Glomerular visceral epithelial cell (primary cell): ENCODE measurements around the gene LRRC26.

Experiments used
- DNase-seq: peaks from one replicate; pipeline ENCODE4 v3.0.0-alpha.2; 2016; ENCODE audit errors: extremely low spot score

LRRC26 gene

GRCh38 chr9:137167747-137168572 is 1.9 kb downstream of the LRRC26 start:
- DNase-seq, result no peak

DNA sequence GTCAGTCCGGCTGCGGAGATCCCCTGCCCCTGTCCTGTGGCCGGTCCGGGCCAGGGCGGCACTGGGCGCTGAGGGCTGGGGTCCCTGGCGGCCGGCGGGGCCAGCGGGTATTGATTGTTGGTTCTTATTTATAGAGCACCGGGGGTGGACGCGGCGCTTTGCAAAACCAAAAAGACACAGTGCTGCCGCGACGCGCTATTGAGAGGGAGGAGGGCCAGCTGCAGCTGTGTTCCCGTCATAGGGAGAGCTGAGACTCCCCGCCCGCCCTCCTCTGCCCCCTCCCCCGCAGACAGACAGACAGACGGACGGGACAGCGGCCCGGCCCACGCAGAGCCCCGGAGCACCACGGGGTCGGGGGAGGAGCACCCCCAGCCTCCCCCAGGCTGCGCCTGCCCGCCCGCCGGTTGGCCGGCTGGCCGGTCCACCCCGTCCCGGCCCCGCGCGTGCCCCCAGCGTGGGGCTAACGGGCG is 2.5 kb downstream of the LRRC26 start:
- no peak for DNase-seq

- no peak for DNase-seq
Observed at GRCh38 chr9:137166380-137167229, 3.2 kb downstream of the LRRC26 start.

GRCh38 chr9:137165250-137165836 is 4.5 kb downstream of the LRRC26 start:
- no peak for DNase-seq

DNA sequence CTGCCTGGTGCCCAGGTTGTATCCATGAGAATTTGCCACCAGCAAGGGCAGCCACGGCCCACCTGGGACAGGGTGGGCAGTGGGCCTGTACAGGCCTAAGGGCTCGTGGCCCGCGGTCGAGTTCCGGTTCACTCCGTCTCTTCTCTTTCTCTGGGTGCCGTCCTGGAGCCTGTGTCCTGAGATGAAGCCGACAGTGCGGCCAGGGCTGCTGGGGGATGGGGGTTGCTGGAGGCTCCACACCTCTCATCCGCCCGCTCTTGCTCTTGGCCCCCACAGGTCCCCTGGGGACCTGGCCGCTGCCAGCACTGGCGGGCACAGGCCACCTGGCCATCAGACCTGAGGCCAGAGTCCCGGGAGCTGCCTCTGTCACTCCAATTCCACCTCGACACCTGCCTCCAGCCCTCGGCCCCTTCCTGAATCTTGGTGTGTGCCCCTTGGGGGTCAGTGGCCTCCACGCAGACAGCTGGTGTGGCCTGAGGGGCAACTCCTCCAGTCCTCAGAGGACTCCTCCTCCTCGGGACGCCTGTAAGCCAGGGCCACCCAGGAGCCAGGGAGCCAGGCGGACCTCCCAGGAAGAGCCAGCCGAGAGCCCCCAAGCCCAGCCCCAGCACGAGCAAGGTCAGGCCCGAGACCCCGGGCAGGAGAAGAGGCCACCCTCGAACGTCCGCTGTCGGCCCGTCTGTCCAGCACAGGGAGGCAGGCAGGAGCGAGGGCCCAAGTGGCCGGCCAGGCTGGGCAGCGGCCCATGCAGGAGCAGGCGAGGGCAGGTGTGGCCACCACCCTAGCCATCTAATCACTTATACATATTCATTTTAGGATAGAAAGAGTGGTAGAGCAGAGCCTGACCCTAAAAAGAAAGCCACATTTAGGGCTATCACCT is 5.2 kb downstream of the LRRC26 start:
- no peak for DNase-seq

DNA sequence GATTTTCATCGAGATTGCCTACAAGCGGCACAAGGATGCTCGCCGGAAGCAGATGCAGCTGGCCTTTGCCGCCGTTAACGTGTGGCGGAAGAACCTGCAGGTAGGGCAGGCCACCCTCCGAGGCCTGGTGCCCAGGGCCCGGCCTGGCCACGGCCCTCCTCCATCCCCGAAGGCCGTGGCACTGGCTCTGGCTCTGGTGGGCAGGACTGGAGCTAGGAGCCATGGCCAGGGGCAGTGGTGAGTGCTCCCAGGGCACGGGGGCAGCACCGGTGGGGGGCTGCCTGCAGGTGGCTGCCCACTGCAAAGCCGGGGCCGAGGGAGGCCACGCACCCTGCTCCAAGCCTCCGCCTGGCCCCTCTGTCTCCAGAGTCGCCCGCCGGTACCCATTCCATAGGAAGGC is 6.0 kb downstream of the LRRC26 start:
- DNase-seq, result no peak

- no peak for DNase-seq
Observed at GRCh38 chr9:137163365-137163715, 6.5 kb downstream of the LRRC26 start.

DNA sequence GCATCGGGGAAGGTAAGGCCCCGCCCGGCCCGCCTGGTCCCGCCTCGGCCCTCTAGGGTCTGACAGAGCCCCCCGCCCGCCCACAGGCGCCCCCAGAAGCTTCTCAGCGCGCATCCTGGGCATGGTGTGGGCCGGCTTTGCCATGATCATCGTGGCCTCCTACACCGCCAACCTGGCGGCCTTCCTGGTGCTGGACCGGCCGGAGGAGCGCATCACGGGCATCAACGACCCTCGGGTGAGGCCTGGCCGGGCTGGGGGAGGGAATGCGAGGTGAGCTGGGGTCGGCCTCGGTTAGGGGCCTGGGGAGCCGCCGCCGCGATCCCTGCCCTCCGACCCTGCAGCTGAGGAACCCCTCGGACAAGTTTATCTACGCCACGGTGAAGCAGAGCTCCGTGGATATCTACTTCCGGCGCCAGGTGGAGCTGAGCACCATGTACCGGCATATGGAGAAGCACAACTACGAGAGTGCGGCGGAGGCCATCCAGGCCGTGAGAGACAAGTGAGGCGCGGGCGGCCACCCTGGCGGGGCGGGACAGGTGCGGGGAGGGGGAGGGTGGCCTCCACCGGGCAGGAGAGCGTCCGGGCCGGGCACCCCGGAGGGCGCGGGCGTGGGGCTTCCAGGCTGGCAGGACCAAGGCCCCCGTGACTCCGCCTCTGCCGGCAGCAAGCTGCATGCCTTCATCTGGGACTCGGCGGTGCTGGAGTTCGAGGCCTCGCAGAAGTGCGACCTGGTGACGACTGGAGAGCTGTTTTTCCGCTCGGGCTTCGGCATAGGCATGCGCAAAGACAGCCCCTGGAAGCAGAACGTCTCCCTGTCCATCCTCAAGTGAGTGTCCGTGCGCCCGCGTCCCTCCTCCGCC is 7.1 kb downstream of the LRRC26 start:
- DNase-seq, result no peak

DNA sequence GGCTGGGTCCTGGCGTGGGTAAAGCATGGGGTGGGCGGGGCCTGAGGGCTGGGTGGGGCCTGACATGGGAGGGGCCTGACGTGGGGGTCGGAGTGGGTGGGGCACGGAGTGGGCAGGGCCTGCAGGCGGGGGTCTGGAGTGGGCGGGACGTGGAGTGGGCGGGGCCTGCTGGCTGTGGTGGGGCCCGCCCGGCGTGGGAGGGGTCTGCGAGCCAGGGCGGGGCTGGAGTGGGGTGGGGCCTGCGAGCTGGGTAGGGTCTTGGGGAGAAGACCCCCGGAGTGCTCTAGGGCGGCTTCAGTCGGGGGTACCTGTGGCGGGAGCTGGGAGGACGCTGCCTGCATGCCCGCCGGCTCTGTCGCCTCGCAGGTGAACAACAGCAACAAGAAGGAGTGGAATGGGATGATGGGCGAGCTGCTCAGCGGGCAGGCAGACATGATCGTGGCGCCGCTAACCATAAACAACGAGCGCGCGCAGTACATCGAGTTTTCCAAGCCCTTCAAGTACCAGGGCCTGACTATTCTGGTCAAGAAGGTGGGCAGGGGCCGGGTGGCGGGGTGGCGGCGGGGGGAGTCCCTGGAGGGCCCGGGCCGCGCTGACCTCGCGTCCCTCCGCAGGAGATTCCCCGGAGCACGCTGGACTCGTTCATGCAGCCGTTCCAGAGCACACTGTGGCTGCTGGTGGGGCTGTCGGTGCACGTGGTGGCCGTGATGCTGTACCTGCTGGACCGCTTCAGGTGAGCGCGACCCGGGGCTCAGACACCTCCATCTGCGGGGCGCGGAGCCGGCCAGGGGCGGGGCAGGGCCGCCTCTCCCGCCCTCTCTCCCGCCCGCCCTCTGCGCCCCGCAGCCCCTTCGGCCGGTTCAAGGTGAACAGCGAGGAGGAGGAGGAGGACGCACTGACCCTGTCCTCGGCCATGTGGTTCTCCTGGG is 8.0 kb downstream of the LRRC26 start:
- no peak for DNase-seq

- DNase-seq, result no peak
Observed at GRCh38 chr9:137160716-137161557, 8.9 kb downstream of the LRRC26 start.

- DNase-seq, result no peak
Observed at GRCh38 chr9:137160054-137160425, 9.8 kb downstream of the LRRC26 start.

- DNase-seq, result no peak
Observed at GRCh38 chr9:137159105-137160053, 10.5 kb downstream of the LRRC26 start.

DNA sequence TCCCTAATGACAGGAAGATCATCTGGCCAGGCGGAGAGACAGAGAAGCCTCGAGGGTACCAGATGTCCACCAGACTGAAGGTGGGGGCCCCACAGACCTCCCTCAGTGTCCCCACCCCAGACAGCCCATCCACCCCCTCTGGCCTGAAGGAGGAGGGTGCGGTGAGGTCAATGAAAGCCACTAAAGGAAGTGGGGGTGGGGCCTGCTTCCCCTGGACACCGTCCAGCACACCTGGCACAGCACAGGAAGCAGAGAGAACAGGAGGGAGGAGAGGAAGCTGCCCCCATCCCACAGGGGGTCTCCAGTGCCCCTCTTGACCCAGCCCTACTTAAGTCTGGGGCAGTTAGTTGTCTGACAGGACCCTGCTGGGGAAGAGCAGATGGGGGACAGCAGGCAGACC is 11.2 kb downstream of the LRRC26 start:
- no peak for DNase-seq

DNA sequence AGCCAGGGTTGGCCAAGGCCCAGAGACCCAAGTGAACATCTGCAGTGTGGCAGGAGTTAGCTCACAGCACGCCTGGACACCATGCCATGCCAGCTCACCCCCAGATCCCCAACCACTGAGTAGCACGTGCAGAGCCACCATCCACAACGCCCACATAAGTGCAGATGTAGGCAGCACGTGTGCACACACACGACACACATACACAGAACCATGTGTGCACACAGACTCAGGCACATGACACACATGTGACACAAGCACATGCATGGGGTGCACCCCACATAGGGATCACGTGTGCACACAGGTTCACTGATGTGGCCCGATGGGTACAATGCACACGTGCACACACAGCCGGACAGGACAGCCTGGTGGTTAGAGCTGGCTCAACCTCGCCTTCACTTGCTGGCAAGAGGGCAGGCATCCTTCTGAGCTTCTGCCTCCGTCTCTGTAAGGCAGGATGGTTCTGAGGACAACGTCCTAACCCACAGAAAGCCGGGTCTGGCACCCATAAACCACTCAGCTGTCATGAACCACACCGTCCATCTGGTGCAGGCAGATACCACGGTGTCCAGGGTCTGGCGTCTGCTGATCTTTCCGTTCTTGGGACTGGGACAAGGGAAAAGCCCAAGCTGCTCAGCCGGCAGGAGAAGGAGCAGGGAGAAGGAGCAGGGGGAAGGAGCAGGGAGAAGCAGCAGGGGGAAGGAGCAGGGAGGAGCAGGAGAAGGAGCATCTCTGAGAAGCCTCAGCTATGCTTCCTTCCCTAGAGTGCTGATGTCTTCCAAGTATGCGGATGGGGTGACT is 12.0 kb downstream of the LRRC26 start:
- DNase-seq, result no peak

DNA sequence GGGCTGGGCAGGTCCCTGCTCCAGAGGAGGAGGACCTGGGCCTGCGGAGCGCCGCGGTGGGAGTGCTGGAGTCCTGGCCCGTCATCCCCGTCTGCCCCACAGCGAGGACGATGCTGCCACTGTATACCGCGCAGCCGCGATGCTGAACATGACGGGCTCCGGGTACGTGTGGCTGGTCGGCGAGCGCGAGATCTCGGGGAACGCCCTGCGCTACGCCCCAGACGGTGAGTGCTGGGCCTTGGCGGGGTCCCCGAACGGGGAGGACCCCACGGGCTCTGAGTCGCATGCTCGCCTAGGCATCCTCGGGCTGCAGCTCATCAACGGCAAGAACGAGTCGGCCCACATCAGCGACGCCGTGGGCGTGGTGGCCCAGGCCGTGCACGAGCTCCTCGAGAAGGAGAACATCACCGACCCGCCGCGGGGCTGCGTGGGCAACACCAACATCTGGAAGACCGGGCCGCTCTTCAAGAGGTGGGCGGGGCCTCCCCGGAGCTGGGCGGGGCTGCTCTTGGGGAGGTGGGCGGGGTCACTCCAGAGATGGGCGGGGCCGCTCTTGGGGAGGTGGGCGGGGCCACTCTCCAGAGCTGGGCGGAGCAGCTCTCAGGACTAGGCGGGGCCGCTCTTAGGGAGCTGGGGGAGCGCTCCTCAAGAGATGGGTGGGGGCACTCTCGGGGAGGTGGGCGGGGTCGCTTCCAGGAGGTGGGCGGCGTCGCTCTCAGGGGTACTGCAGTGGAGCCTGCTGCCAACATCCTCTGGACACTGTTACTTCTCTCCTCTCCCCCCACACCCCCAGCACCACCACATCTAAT is 13.1 kb downstream of the LRRC26 start:
- no peak for DNase-seq
